HPDE6-E6E7 (cell line): Measurements from ENCODE around the gene DOK6.
"Not testable (repeated sequence)": the region's sequence is repeated elsewhere in the genome, so short reads cannot be mapped to it uniquely, and the experiment has no call there.

Experiments used
- DNase-seq: peaks from one replicate; pipeline ENCODE4 v3.0.0; 2011; ENCODE audit warnings: missing footprints; ENCODE audit errors: extremely low spot score

Gene DOK6

DNA sequence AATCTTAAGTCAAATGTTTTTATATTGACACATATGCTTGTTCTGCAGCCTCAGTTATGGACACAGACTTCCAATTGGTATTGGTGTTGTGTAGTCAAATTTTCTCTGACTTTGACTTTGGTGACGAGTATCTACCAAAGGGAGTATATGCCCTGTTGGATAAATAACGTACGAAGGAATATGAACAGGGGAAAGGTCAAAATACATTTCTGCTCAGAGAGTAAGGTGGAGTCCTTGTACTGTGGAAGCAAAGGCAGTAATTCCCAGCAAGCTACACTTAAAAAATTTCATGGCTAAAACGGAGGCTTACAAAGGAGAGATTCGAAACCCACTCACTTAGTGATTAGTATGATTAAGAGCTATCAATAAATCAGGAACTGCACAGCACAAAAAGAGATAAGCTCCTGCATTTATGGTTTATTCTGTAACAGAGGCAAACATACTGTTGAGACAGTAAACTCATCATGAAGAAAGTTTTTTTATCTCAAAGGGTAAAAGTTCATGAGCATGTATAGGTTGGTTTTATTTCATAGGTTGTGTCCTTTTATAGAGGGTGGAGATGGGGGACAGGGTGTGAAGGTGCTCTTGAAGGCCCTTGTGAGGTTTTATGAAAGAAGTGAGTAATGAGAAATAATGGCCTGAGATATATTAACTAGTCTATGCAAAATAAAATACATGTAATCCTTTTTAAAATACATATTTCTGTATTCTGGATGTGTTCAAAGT, 404.3 kb downstream of the DOK6 start:
- DNase-seq, result no peak

DNA sequence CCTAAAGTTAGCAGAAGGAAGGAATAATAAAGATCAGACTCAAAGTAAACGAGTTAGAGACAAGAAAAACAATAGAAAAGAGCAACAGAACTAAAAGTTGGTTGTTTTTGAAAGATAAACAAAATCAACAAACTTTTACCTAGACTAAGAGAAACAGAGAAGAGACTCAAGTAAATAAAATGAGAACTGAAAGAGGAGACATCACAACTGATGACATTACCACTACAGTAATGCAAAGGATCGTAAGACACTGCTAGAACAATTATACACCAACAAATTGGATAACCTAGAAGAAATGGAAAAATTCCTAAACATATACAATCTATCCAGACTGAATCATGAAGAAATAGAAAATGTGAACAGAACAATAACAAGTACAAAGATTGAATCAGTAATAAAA, 407.7 kb downstream of the DOK6 start:
- no peak for DNase-seq

DNA sequence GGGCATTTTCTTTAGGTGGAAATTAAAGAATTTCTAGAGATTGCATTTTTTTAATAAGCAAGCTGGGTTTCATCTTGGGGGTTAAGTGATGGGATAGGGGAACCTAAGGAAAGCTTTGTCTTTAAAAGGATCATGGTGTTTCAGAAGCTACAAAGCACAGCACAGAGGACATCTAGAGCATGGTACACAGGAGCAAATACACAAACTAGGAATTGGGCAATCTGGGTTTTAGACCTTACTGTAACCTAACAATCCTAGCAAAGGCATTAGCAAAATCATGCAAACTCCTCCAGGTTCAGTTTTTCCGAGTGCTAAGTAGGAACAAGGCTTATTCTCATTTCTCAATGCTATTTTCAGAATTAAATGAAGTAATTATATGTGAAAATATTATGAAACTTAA, 412.9 kb downstream of the DOK6 start:
- DNase-seq, result no peak

- no peak for DNase-seq
Measured at GRCh38 chr18:69814861-69815385, 414.2 kb downstream of the DOK6 start.

GRCh38 chr18:69817335-69817940, 416.8 kb downstream of the DOK6 start:
- no peak for DNase-seq

DNA sequence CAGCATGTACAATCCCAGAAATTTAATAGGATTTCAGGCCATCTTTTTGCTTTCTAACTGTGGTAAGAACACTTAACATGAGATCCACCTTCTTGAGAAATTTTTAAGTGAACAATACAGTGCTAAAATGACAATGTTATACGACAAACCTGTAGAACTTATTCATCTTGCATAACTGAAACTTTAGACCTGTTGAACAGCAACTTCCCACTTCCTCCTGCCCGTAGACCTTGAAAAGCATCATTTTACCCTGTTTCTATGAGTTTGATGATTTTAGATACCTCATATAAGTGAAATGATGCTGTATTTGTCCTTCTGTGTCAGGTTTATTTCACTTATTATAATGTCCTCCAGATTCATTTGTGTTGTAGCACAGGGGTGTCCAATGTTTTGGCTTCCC, 418.8 kb downstream of the DOK6 start:
- DNase-seq, result no peak

- DNase-seq, result no peak
Measured at GRCh38 chr18:69820538-69820937, 419.9 kb downstream of the DOK6 start.

DNA sequence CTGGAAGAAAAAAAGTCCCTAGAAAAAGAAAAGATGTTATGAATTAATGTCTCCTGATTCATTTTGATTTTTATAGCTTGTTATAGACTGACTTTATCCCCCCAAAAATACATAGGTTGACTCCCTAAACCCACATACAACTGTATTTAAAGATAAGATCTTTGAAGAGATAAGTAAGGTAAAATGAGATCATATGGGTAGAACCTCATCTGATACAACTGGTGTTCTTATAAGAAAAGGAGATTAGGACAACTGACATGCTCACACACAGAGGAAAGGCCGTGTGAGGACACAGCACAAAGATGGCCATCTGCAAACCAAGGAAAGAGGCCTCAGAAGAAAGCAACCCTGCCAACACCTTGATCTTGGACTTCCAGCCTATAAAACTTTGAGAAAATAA, 429.5 kb downstream of the DOK6 start:
- no peak for DNase-seq

GRCh38 chr18:69834980-69835379, 434.3 kb downstream of the DOK6 start:
- not testable (repeated sequence) for DNase-seq

DNA sequence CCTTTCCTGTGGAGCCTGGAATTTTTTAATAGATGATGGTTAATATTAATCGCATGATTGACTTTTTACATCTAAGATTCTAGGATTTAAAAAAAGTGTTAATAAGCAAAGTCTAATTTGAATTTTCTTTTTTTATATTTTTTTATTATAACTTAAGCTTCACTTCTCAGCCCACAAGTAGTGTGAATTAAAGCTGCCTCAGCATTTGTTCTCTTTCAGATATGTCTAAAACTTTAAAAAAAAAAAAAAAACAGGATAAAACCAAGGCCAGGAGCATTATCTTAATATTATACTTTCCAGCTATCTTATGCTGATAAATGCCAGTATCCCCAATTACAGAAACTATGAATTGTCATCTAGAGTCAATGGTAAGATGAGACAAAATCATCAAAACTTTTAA, 437.3 kb downstream of the DOK6 start:
- DNase-seq, result no peak

DNA sequence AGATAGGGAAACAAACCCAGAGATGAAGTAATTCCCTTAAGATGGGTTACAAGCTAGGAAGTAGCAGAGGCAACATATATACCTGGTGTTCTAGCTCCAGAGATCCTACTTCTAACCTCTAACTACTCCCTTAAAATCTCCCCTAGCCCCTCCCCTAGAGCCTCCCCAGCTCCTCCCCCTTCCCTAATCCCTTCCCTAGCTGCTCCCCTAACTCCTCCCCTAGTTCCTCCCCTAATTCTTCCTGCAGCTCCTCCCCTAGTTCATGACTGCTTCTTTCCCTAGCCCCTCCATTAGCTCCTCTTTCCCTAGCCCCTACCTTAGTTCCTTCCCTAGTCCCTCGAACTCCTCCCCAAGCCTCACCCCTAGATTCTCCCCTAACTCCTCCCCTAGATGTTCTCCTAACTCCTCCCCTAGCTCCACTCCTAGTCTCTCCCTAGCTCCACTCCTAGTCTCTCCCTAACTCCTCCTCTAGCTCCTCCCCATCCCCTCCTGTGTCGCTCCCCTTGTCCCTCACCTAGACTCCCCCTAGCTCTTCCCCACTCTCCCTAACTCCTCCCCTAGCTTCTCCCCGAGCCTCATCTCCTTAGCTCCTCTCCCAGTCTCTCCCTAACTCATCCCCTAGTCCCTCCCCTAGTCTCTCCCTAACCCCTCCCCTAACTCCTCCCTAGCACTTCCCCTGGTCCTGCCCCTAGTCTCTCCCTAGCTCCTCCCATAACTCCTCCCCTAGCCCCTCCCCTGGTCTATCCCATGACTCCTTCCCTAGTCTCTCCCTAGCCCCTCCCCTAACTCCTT, 438.1 kb downstream of the DOK6 start:
- DNase-seq, result no peak

- DNase-seq, result no peak
Measured at GRCh38 chr18:69839497-69839896, 438.8 kb downstream of the DOK6 start.

GRCh38 chr18:69840001-69840400, 439.3 kb downstream of the DOK6 start:
- DNase-seq, result no peak

DNA sequence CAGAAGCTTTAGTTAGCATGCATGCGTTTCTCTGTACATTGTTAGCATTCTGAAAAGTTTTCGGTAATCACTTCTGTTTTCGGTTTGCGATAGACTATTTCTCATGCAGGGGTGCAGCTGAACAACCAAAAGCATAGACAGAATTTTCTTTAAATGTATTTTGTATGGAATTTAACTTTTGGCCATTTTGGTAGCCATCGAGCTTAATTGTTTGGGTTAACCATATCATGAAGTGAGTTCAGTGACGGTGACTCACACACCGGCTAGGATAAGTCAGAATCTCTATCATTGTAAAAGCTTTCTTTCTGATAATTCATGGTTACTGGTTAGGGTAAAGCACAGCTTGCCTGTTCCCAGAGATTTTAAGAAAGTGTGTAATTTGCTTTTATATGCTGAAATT, 439.8 kb downstream of the DOK6 start:
- no peak for DNase-seq

DNA sequence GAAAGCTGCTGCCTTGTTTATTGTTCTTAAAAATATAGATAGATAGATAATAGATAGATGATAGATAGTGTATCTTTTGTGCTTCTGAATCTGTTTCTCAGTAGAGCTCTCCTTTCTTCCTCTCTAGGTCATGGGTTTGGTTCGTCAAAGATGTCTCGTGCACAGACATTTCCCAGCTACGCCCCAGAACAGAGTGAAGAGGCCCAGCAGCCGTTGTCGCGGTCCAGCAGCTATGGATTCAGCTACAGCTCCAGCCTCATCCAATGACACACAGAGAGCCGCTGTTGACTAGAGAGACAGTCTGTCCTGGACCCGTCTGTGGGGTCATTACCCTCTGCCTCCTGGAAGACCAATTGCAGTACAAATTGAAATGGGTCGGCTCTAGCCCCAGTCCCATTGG, 440.4 kb downstream of the DOK6 start:
- DNase-seq, result no peak

DNA sequence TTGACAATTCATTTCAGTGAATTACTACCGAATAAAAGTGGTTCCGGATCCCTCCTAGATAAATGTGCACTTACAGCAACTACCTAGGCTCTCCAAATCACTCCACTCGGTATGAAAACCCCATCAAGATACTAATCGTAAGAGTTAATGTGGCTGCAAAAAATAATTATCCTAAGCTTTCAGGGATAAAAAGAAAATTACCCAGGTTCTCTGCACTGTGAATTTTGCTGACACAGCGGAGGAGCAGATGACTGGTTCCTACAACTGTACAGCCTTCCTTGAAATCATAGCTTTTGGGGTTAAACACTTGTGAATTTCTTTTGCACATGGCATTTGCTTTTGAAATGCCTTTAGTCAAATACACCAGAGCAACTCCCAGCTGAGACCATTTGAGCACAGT, 442.3 kb downstream of the DOK6 start:
- no peak for DNase-seq

- no peak for DNase-seq
Measured at GRCh38 chr18:69844656-69845055, 444.0 kb downstream of the DOK6 start.

DNA sequence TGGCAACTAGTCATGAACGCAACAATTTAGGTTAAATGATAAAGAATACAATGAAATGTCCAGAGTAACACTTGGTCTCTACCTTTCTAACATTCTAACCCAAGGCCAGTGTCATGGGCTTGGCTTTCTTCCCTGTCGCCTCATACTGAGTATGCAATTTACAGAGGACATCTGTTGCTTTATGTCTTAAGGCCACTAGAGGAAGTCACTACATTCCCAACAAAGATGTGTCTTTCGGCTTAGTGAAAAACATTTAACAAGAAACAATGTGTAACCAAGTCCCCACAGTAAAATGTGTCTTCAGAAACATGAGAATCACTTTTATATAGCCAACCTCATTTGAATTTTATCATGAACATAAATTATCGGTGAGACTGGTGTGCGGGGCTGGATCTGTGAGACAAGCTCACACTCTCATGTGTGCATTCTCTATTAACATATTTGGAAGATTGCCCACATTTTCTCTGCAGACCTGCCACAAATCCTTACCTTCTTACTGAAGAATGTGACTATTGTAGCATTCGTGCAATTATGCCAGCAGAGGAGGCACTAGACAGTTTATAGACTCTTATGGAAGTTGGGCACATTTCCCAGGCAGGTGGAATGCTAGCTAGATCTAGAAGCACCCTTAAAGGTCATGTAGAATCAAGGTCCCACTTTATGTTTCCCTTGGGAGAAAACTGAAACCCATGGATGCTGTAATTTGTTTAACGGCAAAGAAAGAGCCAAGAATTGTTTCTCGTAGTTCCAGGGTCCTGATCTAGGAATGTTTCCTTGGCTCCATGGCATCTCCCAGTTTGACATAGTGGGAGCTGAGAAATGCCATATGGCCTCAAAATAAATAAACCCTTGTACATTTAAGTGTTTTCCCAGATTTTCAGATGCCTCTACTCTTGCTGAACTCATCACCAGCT, 445.2 kb downstream of the DOK6 start:
- no peak for DNase-seq

GRCh38 chr18:69853051-69853450, 452.4 kb downstream of the DOK6 start:
- DNase-seq, result no peak

DNA sequence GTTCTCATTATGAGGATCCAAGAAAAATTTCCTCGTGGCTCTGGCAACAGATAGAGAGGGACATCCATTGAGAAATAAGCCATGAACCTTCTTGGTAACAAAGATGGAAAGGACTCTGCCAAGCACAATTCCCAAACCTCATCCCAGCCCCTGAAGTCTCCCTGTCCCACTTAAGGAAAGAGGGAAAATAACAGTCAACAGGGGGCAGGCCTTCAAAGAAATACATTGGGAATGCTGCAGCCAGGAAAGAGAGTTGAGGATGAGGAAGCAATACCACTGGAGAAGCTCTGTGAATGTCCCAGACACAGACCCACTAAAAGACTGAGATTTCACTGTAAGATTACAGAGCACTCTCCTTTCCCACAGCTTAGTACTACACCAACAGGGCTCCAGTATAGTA, 453.8 kb downstream of the DOK6 start:
- no peak for DNase-seq

GRCh38 chr18:69858897-69859296, 458.2 kb downstream of the DOK6 start:
- no peak for DNase-seq

- not testable (repeated sequence) for DNase-seq
Measured at GRCh38 chr18:69864802-69865201, 464.1 kb downstream of the DOK6 start.
